ENCODE data around the gene NRL.

The NRL gene

GRCh38 chr14:24136684-24137528, 22.2 kb upstream of the NRL start:
- peak overlapping the region; percentile 82 to 89 (median 86) for H3K4me3 Mint-ChIP-seq
- peaks cover 45% of the 10 kb centered on the region for H3K4me1 Mint-ChIP-seq
- peak overlapping the region; percentile 27 to 82 (median 50) for H3K27ac Mint-ChIP-seq
- TF ChIP-seq, protein P1, sequence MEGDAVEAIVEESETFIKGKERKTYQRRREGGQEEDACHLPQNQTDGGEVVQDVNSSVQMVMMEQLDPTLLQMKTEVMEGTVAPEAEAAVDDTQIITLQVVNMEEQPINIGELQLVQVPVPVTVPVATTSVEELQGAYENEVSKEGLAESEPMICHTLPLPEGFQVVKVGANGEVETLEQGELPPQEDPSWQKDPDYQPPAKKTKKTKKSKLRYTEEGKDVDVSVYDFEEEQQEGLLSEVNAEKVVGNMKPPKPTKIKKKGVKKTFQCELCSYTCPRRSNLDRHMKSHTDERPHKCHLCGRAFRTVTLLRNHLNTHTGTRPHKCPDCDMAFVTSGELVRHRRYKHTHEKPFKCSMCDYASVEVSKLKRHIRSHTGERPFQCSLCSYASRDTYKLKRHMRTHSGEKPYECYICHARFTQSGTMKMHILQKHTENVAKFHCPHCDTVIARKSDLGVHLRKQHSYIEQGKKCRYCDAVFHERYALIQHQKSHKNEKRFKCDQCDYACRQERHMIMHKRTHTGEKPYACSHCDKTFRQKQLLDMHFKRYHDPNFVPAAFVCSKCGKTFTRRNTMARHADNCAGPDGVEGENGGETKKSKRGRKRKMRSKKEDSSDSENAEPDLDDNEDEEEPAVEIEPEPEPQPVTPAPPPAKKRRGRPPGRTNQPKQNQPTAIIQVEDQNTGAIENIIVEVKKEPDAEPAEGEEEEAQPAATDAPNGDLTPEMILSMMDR (IDR thresholded peaks at IDR 0.05; ENCODE audit: unreplicated experiment in 3 of 3), result no peak
- no peaks in the 10 kb centered on the region for H3K9me3 Mint-ChIP-seq
- H3K27me3 Mint-ChIP-seq (ENCODE audit: low read depth), result peaks cover 3% of the 10 kb centered on the region
- peaks cover 24% of the 10 kb centered on the region for H3K36me3 Mint-ChIP-seq (ENCODE audit: low read depth)

DNA sequence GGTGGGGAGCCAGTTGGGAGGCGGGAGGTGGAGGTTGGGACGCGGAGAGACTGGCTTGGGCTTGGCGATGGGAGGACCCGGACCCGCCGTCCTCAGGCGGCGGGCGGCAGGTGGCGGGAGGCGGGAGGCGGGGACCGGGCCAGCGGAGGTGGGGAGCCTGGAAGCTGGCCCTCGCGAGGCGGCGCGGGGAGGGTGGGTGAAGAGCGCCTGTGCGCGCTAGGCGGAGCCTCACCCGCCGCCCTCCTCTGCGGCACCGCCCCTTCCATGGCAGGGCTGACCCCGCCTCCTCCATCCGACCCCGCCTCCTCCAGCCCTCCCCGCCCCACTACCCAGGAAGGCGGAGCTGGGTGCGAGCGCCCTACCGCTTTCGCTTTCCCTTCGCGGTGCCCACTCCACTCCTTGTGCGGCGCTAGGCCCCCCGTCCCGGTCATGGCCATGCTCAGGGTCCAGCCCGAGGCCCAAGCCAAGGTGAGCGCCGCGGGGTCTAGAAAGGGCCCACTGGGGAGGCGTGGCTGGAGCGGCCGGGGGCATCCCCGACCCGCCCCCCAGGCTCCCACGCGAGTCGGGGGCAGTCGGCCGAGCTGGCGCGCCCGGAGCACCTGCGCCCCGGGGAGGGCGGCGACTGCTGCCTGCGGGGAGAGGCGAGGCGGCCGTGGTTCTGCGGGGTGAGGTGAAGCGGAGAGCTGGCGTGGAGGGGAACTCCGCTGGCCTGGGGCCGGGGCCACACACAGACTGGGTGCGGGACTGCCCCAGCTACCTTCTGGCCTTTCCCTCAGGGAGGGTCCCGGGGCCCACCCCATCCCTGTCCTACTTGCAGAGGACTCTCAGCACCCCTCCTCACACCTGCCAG, 21.3 kb upstream of the NRL start, which contains the start of gene PSME1:
Gene PSME1 (plus strand): TSS at position 361 of the 850 bp plus-strand sequence. CDS start 69 bp downstream, at position 430.
- Mint-ChIP-seq H3K4me3 (peak within 1 kb of the TSS; percentile 87 to 89 (median 88)), H3K9me3 (no peaks in the 10 kb centered on the region)

GRCh38 chr14:24135584-24135833, 20.8 kb upstream of the NRL start:
- H3K27ac Mint-ChIP-seq, result peak overlapping the region; percentile 52 to 84 (median 60)
- H3K27me3 Mint-ChIP-seq (ENCODE audit: low read depth), result peaks cover 3% of the 10 kb centered on the region
- TF ChIP-seq, protein P1 (IDR thresholded peaks at IDR 0.05; ENCODE audit: unreplicated experiment in 3 of 3), result no peak
- no peaks in the 10 kb centered on the region for H3K9me3 Mint-ChIP-seq
- H3K4me3 Mint-ChIP-seq, result peak overlapping the region; percentile 87 to 88 (median 88)
- peaks cover 57% of the 10 kb centered on the region for H3K4me1 Mint-ChIP-seq
- H3K36me3 Mint-ChIP-seq (ENCODE audit: low read depth), result peaks cover 24% of the 10 kb centered on the region

More for the DNA sequence above, 21.3 kb upstream of the NRL start, which contains the start of gene PSME1:
- peaks cover 3% of the 10 kb centered on the region for H3K27me3 Mint-ChIP-seq (ENCODE audit: low read depth)
- H3K36me3 Mint-ChIP-seq (ENCODE audit: low read depth), result peaks cover 24% of the 10 kb centered on the region
- H3K27ac Mint-ChIP-seq, result peak within 1 kb of the TSS; percentile 52 to 84 (median 82)
- TF ChIP-seq, protein P1 (IDR thresholded peaks at IDR 0.05; ENCODE audit: unreplicated experiment in 3 of 3), result no peak
- peaks cover 51% of the 10 kb centered on the region for H3K4me1 Mint-ChIP-seq

- no peak overlapping the region for H3K27ac Mint-ChIP-seq
These were observed 19.0 kb upstream of the NRL start for GRCh38 chr14:24133735-24134134.

DNA sequence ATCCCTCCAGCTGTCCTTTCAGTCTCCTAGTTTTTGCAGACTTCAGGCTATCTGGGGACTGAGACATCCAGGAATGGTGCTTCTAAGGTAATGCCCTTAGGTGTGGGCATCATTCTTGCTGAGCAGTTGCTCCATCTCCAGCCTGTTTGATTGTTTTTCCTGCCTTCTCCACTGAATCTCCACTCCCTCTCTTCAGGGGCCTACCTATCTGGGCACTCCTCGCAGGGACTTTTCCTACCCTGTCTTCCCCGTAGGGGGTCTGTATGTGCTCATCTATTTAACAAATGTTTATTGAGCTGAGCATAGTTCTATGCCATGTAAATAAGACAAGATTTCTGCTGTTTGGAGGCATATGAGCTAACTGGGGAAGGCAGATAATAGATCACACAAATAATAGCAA, 18.2 kb upstream of the NRL start:
- H3K36me3 Mint-ChIP-seq (ENCODE audit: low read depth), result peaks cover 6% of the 10 kb centered on the region
- H3K9me3 Mint-ChIP-seq, result no peaks in the 10 kb centered on the region
- peak overlapping the region in 2 of 3 experiments; percentile 77 to 84 for H3K27ac Mint-ChIP-seq
- peaks cover 42% of the 10 kb centered on the region for H3K4me1 Mint-ChIP-seq
- H3K27me3 Mint-ChIP-seq (ENCODE audit: low read depth), result no peaks in the 10 kb centered on the region
- peak overlapping the region; percentile 57 to 81 (median 75) for H3K4me3 Mint-ChIP-seq
- TF ChIP-seq, protein P1 (IDR thresholded peaks at IDR 0.05; ENCODE audit: unreplicated experiment in 3 of 3), result no peak

More at GRCh38 chr14:24133735-24134134, 19.0 kb upstream of the NRL start:
- TF ChIP-seq, protein P1 (IDR thresholded peaks at IDR 0.05; ENCODE audit: unreplicated experiment in 3 of 3), result no peak
- H3K4me1 Mint-ChIP-seq, result peaks cover 46% of the 10 kb centered on the region
- no peak overlapping the region for H3K4me3 Mint-ChIP-seq
- H3K36me3 Mint-ChIP-seq (ENCODE audit: low read depth), result peaks cover 14% of the 10 kb centered on the region
- no peaks in the 10 kb centered on the region for H3K9me3 Mint-ChIP-seq
- no peaks in the 10 kb centered on the region for H3K27me3 Mint-ChIP-seq (ENCODE audit: low read depth)

All from nephron (organoid).